Thyroid gland (tissue), 4 donors: ENCODE data around the gene GATA6. TPM values are rescaled to one million over a fixed set of nuclear protein-coding genes. Genes with fewer than 3 reads are reported as not detected.

Source experiments
- DNase-seq, 2 donors: peaks; one replicate each; pipeline ENCODE4 v3.0.0-alpha.2; 2019
- H3K27ac ChIP-seq, 3 donors: fragments of 200-600 bp; sonication (generic); 1 replicate in 2 of 3; 2 replicates in 1 of 3; pipeline ENCODE4 v1.5.1; 2016 to 2019; ENCODE audit warnings: mild to moderate bottlenecking in 1 of 3, moderate library complexity in 1 of 3
- H3K27me3 ChIP-seq: fragments of 200-600 bp; sonication (generic); one replicate; pipeline ENCODE4 v1.5.1; 2019
- H3K36me3 ChIP-seq, 2 donors: fragments of 200-600 bp; sonication (generic); one replicate each; pipeline ENCODE4 v1.5.1; 2016 to 2019
- H3K4me1 ChIP-seq, 2 donors: fragments of 200-600 bp; sonication (generic); one replicate each; pipeline ENCODE4 v1.5.1; 2017 to 2019
- H3K4me3 ChIP-seq, 3 donors: fragments of 200-600 bp; sonication (generic); replicated peaks in 1 of 3; 1 replicate in 2 of 3; 2 replicates in 1 of 3; pipeline ENCODE4 v1.5.1; 2016; ENCODE audit warnings: mild to moderate bottlenecking in 1 of 3
- H3K9me3 ChIP-seq: fragments of 200-600 bp; sonication (generic); one replicate; pipeline ENCODE4 v1.5.1; 2017
- CTCF ChIP-seq, 6 experiments: fragments of 200-600 bp in 3 of 6; fragments of 450-650 bp in 3 of 6; sonication (generic) in 3 of 6; IDR thresholded peaks; one replicate each; pipeline ENCODE4 v1.5.1; 2016 to 2019; ENCODE audit warnings: antibody characterized with exemption in 6 of 6, mild to moderate bottlenecking in 2 of 6, inconsistent platforms in 1 of 6, moderate library complexity in 1 of 6
- POLR2A ChIP-seq, 2 donors: fragments of 450-650 bp; IDR thresholded peaks; one replicate each; pipeline ENCODE4 v1.6.1; 2017; ENCODE audit warnings: antibody characterized with exemption in 2 of 2, mild to moderate bottlenecking in 2 of 2, moderate library complexity in 1 of 2
- WGBS, 2 donors: methylation state at CpG; one replicate each; pipeline ENCODE4 v1.1.5; 2017; 5-methylcytosine and 5-hydroxymethylcytosine counted together
- intact Hi-C: fragments of 100-400 bp; cut with DNase I; formaldehyde crosslinking; loops from one replicate; pipeline ENCODE4 v1.15.1; 2023
- total RNA-seq, 4 donors: library from RNA; depleted of rRNA; stranded (reverse); fragments of >200 nt; gene quantifications; one replicate each; pipeline ENCODE4 v1.2.3, GENCODE V29; 2016

Gene GATA6
- total RNA-seq, 4 donors from 2014 or later = 8.5 to 18.9 (median 15.1) TPM

- H3K27ac ChIP-seq = peak overlapping the region in 2 of 3 donors; percentile 13 to 51
- no peaks in the 10 kb centered on the region for H3K36me3 ChIP-seq
- intact Hi-C loops = loop anchor here (10.0 kb wide), 1 partner anchor 178 kb away; no protein-coding TSS in a partner anchor
- no peaks in the 10 kb centered on the region for H3K9me3 ChIP-seq
- peaks cover 0 to 8% of the 10 kb centered on the region in 2 donors for H3K4me1 ChIP-seq
- H3K4me3 ChIP-seq = peak overlapping the region in 1 of 3 donors; percentile 15
- DNase-seq = no peak
- H3K27me3 ChIP-seq = no peaks in the 10 kb centered on the region
- WGBS, 2 donors = 71 to 75% methylated on average over 30 to 60 of the region's 71 CpGs
- no peak for TF ChIP-seq POLR2A (IDR thresholded peaks at IDR 0.05)
- TF ChIP-seq CTCF (IDR thresholded peaks at IDR 0.05) = no peak
These were observed 7.3 kb downstream of the GATA6 start for GRCh38 chr18:22176420-22177326.

GRCh38 chr18:22177327-22177871 lies 8.0 kb downstream of the GATA6 start:
- Histone ChIP-seq H3K27me3 (no peaks in the 10 kb centered on the region), H3K36me3 (peaks cover 0 to 3% of the 10 kb centered on the region in 2 donors), H3K27ac (peak overlapping the region in 2 of 3 donors; percentile 13 to 51), H3K4me3 (peak overlapping the region in 1 of 3 donors; percentile 15), H3K9me3 (no peaks in the 10 kb centered on the region), H3K4me1 (peaks cover 0 to 3% of the 10 kb centered on the region in 2 donors)
- intact Hi-C loops = loop anchor here (10.0 kb wide), 1 partner anchor 177 kb away; no protein-coding TSS in a partner anchor
- 73 to 82% methylated on average over 13 of the region's 13 CpGs for WGBS, 2 donors
- no peak for DNase-seq
- TF ChIP-seq CTCF (IDR thresholded peaks at IDR 0.05) (no peak), POLR2A (IDR thresholded peaks at IDR 0.05) (no peak)

GRCh38 chr18:22179174-22179573 lies 9.8 kb downstream of the GATA6 start:
- no peak overlapping the region for H3K27ac ChIP-seq
- TF ChIP-seq POLR2A (IDR thresholded peaks at IDR 0.05) (no peak), CTCF (IDR thresholded peaks at IDR 0.05) (no peak)
- H3K27me3 ChIP-seq = no peaks in the 10 kb centered on the region
- no peaks in the 10 kb centered on the region for H3K9me3 ChIP-seq
- no peak overlapping the region for H3K4me3 ChIP-seq
- intact Hi-C loops = loop anchor here (10.0 kb wide), 1 partner anchor 176 kb away; no protein-coding TSS in a partner anchor
- H3K4me1 ChIP-seq = no peaks in the 10 kb centered on the region
- no peak for DNase-seq
- H3K36me3 ChIP-seq = peaks cover 2 to 4% of the 10 kb centered on the region in 2 donors

GRCh38 chr18:22179631-22180030 lies 10.2 kb downstream of the GATA6 start:
- TF ChIP-seq POLR2A (IDR thresholded peaks at IDR 0.05) = no peak
- no peak for TF ChIP-seq CTCF (IDR thresholded peaks at IDR 0.05)
- intact Hi-C loops = loop anchor here (10.0 kb wide), 1 partner anchor 175 kb away; no protein-coding TSS in a partner anchor
- Histone ChIP-seq H3K27me3 (no peaks in the 10 kb centered on the region), H3K36me3 (peaks cover 2 to 4% of the 10 kb centered on the region in 2 donors), H3K27ac (no peak overlapping the region), H3K4me3 (no peak overlapping the region), H3K4me1 (no peaks in the 10 kb centered on the region), H3K9me3 (no peaks in the 10 kb centered on the region)
- no peak for DNase-seq
- WGBS, 2 donors = 90 to 94% methylated on average over 1 of the region's 1 CpG

GRCh38 chr18:22180722-22181121 lies 11.3 kb downstream of the GATA6 start:
- H3K27ac ChIP-seq = no peak overlapping the region
- peaks cover 2 to 4% of the 10 kb centered on the region in 2 donors for H3K36me3 ChIP-seq
- TF ChIP-seq CTCF (IDR thresholded peaks at IDR 0.05) (no peak), POLR2A (IDR thresholded peaks at IDR 0.05) (no peak)
- no peaks in the 10 kb centered on the region for H3K4me1 ChIP-seq
- H3K9me3 ChIP-seq = no peaks in the 10 kb centered on the region
- no peak for DNase-seq
- intact Hi-C loops = no loop called here
- H3K27me3 ChIP-seq = no peaks in the 10 kb centered on the region
- no peak overlapping the region for H3K4me3 ChIP-seq
- WGBS, 2 donors = 81 to 82% methylated on average over 6 of the region's 6 CpGs
